ENCODE measurements around the gene ITSN1. TPM values are rescaled to one million over a fixed set of nuclear protein-coding genes. Genes with fewer than 3 reads are reported as not detected.

Gene ITSN1
- total and polyA plus RNA-seq, 4 donors = 20.3 to 112 (median 40.2) TPM

DNA sequence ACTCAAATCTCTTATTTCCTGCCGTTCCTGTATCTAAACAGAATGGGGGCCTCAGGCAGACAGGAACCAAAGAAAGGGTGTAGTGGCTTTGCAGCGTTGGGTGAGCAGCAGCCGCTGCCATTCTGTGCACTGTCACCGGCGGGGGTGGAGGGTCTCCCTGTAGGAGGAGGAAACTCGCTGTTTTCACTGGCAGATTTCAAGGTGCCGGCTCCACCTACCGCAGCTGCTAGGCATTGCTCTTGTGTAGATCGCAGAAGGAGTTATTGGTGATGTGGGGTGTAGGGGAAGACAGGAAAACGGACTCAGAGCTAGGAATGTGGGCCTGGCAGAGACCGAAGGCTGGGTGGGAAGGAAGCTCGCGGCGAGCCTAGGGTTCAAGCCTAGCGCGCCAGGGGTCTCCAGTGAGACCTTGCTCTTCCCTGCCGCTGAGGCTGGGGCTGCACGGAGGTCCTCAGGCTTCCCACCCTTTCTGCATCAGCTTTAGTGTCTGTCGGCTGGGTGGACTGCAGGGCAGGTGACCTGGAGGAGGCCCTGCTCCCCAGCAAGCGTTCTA, 252.5 kb downstream of the ITSN1 start (continued):
- TF ChIP-seq, protein P1, sequence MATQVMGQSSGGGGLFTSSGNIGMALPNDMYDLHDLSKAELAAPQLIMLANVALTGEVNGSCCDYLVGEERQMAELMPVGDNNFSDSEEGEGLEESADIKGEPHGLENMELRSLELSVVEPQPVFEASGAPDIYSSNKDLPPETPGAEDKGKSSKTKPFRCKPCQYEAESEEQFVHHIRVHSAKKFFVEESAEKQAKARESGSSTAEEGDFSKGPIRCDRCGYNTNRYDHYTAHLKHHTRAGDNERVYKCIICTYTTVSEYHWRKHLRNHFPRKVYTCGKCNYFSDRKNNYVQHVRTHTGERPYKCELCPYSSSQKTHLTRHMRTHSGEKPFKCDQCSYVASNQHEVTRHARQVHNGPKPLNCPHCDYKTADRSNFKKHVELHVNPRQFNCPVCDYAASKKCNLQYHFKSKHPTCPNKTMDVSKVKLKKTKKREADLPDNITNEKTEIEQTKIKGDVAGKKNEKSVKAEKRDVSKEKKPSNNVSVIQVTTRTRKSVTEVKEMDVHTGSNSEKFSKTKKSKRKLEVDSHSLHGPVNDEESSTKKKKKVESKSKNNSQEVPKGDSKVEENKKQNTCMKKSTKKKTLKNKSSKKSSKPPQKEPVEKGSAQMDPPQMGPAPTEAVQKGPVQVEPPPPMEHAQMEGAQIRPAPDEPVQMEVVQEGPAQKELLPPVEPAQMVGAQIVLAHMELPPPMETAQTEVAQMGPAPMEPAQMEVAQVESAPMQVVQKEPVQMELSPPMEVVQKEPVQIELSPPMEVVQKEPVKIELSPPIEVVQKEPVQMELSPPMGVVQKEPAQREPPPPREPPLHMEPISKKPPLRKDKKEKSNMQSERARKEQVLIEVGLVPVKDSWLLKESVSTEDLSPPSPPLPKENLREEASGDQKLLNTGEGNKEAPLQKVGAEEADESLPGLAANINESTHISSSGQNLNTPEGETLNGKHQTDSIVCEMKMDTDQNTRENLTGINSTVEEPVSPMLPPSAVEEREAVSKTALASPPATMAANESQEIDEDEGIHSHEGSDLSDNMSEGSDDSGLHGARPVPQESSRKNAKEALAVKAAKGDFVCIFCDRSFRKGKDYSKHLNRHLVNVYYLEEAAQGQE (IDR thresholded peaks at IDR 0.05) = no peak
- TF ChIP-seq EGR1 (IDR thresholded peaks at IDR 0.05; ENCODE audit: low read depth in 2 of 2) (no peak), JUND (IDR thresholded peaks at IDR 0.05) (no peak), YY1 (IDR thresholded peaks at IDR 0.05) (peak; percentile 46), HNF4G (IDR thresholded peaks at IDR 0.05) (no peak)

DNA sequence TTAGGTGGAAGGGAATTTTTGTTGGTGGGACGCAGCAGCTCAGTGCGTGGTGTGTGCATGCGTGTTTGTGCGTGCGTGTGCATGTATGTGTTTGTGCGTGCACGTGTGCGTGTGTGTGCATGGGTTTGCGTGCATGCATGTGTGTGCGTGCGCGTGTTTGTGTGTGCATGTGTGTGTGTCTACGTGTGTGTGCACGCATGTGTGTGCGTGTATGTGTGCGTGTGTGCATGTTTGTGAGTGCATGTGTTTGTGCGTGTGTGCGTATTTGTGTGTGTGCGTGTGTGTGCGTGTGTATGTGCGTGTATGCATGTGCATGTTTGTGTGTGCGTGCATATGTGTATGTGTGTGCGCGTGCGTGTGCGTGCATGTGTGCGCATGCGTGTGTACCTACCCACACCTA, 253.1 kb downstream of the ITSN1 start:
- Histone ChIP-seq H3K4me3 (ENCODE audit: low read depth in 1 of 3, low read length in 3 of 3) (no peak overlapping the region), H3K9me3 (ENCODE audit: control insufficient read depth in 4 of 4, low read length in 3 of 4) (no peaks in the 10 kb centered on the region), H3K9ac (ENCODE audit: low read depth in 1 of 2, low read length in 2 of 2) (no peak overlapping the region), H3K27me3 (ENCODE audit: control insufficient read depth in 4 of 4, insufficient read depth in 4 of 4, low read length in 3 of 4) (no peaks in the 10 kb centered on the region), H3K27ac (ENCODE audit: low read depth in 1 of 2, low read length in 2 of 2) (no peak overlapping the region), H3K36me3 (ENCODE audit: control insufficient read depth in 4 of 4, insufficient read depth in 3 of 4, low read depth in 1 of 4, low read length in 3 of 4) (no peaks in the 10 kb centered on the region), H3K4me1 (ENCODE audit: control insufficient read depth in 4 of 4, insufficient read depth in 4 of 4, low read length in 3 of 4) (peaks cover 1 to 12% (median 6%) of the 10 kb centered on the region in 4 donors)
- TF ChIP-seq RAD21 (IDR thresholded peaks at IDR 0.05) = no peak
- TF ChIP-seq JUND (IDR thresholded peaks at IDR 0.05) = no peak
- TF ChIP-seq, protein P2, sequence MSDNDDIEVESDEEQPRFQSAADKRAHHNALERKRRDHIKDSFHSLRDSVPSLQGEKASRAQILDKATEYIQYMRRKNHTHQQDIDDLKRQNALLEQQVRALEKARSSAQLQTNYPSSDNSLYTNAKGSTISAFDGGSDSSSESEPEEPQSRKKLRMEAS (IDR thresholded peaks at IDR 0.05) = no peak
- TF ChIP-seq GABPA (IDR thresholded peaks at IDR 0.05 in 1 of 2, conservative IDR thresholded peaks at IDR 0.05 in 1 of 2) = no peak
- no peak for TF ChIP-seq FOXA2 (IDR thresholded peaks at IDR 0.05)
- TF ChIP-seq YY1 (IDR thresholded peaks at IDR 0.05) = no peak
- TF ChIP-seq NR2F2 (IDR thresholded peaks at IDR 0.05) = no peak
- no peak for TF ChIP-seq RXRA (IDR thresholded peaks at IDR 0.05)
- TF ChIP-seq EGR1 (IDR thresholded peaks at IDR 0.05; ENCODE audit: low read depth in 2 of 2) = no peak
- TF ChIP-seq FOXA1 (IDR thresholded peaks at IDR 0.05) = no peak
- TF ChIP-seq, protein P3, sequence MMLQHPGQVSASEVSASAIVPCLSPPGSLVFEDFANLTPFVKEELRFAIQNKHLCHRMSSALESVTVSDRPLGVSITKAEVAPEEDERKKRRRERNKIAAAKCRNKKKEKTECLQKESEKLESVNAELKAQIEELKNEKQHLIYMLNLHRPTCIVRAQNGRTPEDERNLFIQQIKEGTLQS (IDR thresholded peaks at IDR 0.05) = no peak
- TF ChIP-seq, protein P4, sequence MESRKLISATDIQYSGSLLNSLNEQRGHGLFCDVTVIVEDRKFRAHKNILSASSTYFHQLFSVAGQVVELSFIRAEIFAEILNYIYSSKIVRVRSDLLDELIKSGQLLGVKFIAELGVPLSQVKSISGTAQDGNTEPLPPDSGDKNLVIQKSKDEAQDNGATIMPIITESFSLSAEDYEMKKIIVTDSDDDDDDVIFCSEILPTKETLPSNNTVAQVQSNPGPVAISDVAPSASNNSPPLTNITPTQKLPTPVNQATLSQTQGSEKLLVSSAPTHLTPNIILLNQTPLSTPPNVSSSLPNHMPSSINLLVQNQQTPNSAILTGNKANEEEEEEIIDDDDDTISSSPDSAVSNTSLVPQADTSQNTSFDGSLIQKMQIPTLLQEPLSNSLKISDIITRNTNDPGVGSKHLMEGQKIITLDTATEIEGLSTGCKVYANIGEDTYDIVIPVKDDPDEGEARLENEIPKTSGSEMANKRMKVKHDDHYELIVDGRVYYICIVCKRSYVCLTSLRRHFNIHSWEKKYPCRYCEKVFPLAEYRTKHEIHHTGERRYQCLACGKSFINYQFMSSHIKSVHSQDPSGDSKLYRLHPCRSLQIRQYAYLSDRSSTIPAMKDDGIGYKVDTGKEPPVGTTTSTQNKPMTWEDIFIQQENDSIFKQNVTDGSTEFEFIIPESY (IDR thresholded peaks at IDR 0.05) = no peak
- TF ChIP-seq TAF1 (conservative IDR thresholded peaks at IDR 0.05) = no peak
- no peak for TF ChIP-seq SP1 (IDR thresholded peaks at IDR 0.05)
- TF ChIP-seq, protein P5, sequence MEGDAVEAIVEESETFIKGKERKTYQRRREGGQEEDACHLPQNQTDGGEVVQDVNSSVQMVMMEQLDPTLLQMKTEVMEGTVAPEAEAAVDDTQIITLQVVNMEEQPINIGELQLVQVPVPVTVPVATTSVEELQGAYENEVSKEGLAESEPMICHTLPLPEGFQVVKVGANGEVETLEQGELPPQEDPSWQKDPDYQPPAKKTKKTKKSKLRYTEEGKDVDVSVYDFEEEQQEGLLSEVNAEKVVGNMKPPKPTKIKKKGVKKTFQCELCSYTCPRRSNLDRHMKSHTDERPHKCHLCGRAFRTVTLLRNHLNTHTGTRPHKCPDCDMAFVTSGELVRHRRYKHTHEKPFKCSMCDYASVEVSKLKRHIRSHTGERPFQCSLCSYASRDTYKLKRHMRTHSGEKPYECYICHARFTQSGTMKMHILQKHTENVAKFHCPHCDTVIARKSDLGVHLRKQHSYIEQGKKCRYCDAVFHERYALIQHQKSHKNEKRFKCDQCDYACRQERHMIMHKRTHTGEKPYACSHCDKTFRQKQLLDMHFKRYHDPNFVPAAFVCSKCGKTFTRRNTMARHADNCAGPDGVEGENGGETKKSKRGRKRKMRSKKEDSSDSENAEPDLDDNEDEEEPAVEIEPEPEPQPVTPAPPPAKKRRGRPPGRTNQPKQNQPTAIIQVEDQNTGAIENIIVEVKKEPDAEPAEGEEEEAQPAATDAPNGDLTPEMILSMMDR (IDR thresholded peaks at IDR 0.05; ENCODE audit: low read depth, low read length, missing input control) = no peak
- TF ChIP-seq HNF4G (IDR thresholded peaks at IDR 0.05) = no peak
- DNase-seq (ENCODE audit: low spot score) = no peak
- WGBS = 89% methylated on average over 28 of the region's 28 CpGs

Measured in liver (tissue), 9 donors.